Activated CD4-positive, alpha-beta T cell treated with anti-CD3 and anti-CD28 coated beads, Interleukin-2, amount 50 U/mL, for 4 hours (primary cell): Measurements from ENCODE around the gene C11orf98.
A peak's percentile ranks its signal among the peaks of the same experiment; 100 is the strongest.
"Not testable (repeated sequence)": the region's sequence is repeated elsewhere in the genome, so short reads cannot be mapped to it uniquely, and the experiment has no call there.

Experiments
- DNase-seq, 2 experiments: peaks; one replicate each; pipeline ENCODE4 v3.0.0-alpha.2; 2020

Gene C11orf98

DNA sequence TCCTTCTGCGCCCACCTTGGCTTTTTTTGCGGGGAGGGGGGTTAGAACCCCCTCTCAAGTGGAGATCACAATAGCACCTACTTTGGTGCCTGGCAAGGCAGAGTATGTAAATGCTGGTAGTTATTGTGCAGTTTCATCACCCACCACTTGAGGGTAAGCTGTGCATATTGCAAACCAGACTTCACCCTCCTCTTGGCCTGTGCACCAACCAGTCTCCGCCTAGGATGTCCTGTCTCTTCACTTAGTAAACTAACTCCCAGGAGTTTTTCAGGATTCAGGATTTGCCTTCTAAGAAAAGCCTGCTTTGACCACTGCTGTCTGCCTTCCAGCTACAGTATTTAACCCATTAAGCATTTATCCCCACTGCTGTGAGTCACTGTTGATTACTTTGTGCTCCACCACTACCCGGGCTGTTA lies 15.8 kb upstream of the C11orf98 start:
- no peak for DNase-seq

DNA sequence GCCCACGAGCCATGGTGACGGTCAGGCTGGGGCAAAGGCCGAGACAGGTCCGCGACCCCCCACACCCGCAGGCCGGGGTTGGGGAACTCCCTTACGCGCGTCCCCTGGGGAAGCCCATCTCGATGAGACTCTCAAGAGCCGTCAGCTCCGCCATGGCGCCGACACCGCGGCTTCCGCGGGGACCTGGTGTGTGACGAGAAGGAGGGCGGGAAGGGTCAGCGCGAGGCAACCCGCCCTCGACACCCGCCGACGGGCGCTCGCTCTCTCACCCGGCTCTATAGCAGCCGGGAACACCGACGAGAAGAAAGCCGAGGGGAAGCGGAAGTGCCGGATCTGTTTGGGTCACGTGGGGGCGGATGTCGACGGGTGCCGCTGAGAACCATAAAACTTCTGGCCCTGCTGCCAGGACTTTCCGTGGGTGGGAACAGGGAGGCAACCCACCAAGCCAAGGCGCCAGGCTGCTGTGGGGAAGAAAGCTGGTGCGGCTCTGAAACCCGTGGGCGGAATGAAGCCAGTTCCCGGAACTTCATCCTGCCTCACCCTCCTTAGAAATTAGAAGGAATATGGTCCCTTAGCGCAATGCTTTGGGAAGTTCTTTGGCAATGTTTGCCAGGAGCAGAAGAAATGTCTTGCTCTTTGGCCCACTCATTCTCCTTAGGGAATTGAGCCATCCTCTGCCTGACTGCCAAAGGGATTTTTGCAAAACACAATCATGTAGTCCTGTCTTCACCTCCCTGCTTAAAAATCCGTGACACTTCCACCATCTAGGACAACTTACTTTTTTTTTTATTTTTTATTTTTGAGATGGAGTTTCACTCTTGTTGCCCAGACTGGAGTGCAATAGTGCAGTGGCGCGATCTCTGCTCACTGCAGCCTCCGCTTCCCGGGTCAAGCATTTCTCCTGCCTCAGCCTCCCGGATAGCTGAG lies 14.0 kb upstream of the C11orf98 start, which contains the start of gene UBXN1:
UBXN1 (minus strand) TSS at position 304 of the 927 bp plus-strand sequence; CDS start at position 154, 150 bp downstream.
- peak; percentile 78 to 82 for DNase-seq

DNA sequence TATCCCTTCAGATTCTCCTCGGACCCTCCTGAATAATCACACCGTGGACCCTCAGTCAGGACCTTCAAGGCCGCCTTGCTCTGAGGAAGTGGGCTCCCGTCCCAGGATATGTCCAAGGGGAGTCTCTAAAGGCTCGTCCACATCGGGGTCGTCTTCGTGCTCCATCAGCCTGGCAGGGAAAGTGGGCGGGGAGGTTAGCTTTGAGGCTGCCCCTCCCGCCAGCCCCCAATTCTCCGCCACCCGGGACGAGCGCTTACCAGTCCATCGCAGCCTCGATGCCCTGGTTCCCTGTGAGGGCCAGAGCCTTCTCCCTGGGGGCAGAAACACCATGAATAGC lies 13.4 kb upstream of the C11orf98 start:
- no peak for DNase-seq

DNA sequence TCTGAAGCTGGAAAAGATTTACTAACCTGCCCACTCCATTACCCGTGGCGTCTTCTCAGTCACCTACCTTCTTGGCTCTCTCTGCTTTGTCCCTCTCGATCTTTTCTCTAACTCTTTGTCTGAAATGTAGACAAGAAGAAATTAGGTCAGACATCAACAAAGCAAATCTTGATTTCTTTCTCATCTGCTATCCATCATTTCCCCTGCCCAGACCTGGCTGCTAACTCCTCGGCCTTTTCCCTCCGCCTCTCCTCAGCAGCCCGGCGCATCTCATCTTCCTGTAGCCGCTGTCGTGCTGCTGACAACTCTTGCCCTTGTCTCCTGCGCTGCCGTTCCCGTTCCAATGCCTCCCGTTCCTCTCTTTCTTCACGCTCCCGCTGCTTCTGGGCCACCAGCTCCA lies 12.7 kb upstream of the C11orf98 start:
- no peak for DNase-seq

DNA sequence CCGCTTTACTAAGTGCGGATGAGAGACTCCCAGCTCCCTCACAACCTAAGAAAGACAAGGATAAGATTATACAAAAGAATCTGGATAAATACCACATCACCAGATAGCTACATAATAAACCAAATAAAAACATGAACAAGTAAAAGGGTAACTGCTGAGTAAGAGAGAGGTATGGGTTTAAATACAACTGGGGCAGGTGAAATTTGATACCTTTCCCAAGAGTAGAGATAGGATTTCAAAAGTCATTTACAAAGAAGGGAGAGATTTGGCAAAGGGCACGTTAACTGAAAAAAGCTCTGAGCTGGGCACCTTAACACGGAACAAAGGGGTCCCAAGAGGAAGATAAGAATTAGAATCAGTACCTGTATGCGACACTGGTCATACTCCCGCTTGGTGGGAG lies 12.1 kb upstream of the C11orf98 start:
- no peak for DNase-seq

DNA sequence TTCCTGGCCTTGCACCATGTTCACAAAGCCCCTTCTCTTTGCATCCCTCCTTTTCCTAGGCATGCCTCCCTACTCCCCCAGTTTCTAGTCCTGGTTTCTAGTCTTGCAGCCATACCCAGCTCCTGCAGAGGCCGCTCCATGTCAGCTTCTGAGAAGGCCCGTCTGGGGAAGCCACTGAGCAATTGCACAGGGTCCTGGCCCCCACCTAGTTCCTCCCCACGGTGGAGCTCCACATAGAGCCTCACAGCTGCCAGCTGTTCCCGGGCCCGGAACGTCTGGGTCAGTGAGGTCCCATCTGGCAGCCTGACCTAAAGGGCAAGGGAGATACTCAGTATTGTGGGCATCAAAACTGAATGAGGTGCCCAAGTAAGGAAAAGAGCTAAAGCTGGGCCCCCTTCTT lies 11.7 kb upstream of the C11orf98 start:
- no peak for DNase-seq

DNA sequence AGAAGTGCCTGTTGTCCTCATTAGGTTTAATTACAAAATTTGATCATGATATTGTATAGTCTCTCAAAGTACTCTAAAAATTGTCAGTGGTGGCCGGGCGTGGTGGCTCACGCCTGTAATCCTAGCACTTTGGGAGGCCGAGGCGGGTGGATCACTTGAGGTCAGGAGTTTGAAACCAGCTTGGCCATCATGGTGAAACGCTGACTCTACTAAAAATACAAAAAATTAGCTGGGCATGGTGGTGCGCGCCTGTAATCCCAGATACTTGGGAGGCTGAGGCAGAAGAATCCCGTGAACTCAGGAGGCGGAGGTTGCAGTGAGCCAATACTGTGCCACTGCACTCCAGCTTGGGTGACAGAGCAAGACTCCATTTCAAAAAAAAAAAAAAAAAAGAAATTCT lies 10.4 kb upstream of the C11orf98 start:
- not testable (repeated sequence) for DNase-seq

DNA sequence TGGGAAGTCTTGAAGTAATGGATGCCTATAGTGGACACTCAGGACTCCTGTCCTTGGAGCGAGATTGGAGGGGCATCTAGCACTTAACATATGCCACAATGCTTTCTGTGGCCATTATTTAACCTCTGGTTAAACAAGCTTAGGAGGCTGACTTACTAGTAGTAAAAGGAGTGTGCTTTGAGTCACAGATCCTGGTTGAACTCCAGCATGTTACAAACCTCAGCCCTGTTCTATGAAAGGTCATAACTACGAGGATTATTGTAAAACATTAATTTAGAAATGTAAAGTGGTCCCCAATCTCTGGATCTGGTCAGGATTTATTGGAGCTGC lies 8.2 kb upstream of the C11orf98 start:
- DNase-seq, result no peak

DNA sequence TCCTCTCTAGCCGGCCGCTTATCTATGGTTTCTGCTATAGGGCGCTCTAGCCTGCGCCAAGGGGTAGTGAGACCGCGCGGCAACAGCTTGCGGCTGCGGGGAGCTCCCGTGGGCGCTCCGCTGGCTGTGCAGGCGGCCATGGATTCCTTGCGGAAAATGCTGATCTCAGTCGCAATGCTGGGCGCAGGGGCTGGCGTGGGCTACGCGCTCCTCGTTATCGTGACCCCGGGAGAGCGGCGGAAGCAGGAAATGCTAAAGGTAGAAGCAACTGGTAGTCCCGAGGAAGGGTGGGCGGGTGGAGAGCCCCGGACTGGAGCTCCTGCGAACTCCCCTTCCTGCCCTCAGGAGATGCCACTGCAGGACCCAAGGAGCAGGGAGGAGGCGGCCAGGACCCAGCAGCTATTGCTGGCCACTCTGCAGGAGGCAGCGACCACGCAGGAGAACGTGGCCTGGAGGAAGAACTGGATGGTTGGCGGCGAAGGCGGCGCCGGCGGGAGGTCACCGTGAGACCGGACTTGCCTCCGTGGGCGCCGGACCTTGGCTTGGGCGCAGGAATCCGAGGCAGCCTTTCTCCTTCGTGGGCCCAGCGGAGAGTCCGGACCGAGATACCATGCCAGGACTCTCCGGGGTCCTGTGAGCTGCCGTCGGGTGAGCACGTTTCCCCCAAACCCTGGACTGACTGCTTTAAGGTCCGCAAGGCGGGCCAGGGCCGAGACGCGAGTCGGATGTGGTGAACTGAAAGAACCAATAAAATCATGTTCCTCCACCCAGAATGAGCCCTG lies 6.8 kb upstream of the C11orf98 start, which contains the start of the genes LBHD1 and UQCC3:
LBHD1 (minus strand) TSS at position 660 of the 782 bp plus-strand sequence. CDS start 2,236 bp downstream, outside the sequence.
UQCC3 (plus strand) TSS at position 66 of the 782 bp plus-strand sequence; CDS start at position 139, 73 bp downstream.
- peak; percentile 64 to 69 for DNase-seq

DNA sequence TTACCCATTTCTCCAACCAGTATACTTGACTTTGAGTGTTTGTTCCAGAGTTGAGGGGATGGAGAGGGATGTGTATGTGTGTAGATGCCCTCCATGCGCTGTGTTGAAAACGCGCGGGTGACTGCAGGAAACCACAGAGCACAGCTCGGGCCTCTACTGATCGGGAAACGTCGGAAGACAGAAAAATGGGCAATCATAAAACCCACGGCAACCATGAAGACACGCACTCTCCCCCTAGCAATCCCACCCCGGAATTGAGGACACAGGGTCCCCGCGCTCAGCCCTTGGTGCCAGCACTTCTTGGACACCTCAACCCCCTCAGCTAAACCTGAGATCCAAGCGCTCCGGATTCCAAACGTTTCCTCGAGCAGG lies 6.2 kb upstream of the C11orf98 start:
- DNase-seq, result no peak

DNA sequence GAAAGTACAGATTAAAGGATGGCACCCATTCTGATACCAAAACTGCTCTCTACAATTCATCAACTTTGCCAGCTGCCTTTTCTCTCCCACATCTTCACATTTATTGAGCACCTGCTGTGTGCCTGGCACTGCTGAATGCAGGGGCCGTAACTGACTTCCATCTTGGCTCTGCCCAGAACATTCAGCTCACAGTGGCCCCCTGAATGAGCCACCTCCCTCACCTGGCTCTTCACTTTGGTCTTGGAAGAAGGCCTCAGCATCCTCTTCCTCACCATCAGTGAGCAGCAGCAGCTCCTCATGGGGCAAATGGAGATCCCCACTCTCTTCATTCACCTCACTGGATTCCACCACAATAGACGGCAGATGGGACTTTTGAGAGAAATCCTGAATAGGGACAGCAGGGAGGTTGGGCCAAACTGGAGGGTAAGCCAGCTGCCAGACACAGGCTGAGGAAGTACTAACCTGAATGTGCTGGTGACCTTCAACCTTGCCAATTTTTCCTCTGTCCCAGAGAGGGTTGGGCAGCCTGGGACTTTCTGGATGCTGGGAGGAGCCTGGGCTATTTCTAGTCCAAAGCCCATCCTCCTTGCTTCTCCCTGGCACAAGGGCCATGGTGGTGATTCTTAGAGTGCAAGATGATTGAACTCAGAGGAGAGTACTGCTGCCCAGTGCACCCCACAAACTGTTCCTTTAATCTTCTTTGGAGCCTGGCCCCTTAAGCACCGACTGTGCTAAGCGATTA lies 4.6 kb upstream of the C11orf98 start:
- no peak for DNase-seq

DNA sequence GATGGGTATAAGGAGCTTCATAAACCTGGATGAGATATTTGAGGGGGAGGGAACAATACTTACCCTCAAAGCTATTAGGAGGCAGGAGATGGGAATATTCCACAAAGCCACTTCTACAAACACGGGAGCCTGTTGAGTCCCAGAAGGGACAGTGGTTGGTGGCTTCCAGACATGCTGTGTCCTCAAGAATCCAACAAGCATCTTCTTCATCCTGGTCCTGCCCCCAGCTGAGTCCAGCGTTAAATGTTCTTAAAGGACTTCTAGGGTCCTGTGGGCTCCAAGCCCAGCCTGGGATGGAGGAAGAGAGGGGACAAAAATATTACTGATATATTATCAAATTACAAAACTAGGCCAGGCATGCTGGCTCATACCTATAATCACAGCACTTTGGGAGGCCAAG lies 2.5 kb upstream of the C11orf98 start:
- no peak for DNase-seq

DNA sequence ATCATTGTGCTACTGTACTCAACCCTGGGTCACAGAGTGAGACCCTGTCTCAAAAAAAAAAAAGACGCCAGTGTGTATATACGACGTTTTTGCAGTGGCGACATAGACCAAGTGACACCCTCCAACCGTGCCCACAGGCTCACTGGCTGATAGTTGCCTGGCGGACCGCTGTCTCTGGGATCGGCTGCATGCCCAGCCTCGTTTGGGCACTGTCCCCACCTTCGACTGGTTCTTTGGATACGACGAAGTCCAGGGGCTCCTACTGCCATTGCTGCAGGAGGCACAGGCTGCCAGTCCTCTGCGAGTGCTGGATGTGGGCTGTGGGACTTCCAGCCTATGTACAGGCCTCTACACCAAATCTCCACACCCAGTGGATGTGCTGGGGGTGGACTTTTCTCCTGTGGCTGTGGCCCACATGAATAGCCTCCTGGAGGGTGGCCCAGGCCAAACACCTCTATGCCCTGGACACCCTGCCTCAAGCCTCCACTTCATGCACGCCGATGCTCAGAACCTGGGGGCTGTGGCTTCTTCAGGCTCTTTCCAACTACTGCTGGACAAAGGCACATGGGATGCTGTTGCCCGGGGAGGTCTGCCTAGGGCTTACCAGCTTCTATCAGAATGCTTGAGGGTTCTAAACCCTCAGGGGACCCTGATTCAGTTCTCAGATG lies 1.4 kb upstream of the C11orf98 start:
- no peak for DNase-seq

DNA sequence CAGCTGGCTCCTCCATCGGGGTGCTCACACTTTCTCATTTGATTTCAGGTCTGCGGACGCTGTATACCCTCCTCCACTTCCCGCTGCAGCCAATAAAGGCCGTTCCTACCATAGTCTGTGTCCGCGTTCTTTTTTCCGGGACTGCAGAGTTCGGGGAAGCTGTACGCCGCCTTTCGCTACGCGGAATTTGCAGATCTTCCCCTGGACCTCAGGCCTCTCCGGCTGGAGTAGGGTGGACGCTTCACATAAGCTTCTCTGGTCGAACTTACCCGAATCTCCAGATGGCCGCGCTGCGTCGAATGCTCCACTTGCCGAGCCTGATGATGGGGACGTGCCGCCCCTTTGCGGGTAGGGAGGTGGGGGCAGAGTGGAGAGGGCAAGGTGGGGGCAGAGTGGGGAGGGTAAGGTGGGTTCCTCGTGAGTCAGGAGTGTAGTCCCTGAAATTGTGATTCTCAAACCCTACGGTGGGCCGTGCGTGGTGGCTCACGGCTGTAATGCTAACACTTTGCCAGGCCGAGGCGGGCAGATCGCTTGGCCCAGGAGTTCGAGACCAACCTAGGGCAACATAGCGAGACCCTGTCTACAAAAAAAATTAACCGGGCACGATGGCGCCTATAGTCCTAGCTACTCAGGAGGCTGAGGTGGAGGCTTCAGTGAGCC lies 719 bp upstream of the C11orf98 start:
- peak; percentile 59 to 65 for DNase-seq

DNA sequence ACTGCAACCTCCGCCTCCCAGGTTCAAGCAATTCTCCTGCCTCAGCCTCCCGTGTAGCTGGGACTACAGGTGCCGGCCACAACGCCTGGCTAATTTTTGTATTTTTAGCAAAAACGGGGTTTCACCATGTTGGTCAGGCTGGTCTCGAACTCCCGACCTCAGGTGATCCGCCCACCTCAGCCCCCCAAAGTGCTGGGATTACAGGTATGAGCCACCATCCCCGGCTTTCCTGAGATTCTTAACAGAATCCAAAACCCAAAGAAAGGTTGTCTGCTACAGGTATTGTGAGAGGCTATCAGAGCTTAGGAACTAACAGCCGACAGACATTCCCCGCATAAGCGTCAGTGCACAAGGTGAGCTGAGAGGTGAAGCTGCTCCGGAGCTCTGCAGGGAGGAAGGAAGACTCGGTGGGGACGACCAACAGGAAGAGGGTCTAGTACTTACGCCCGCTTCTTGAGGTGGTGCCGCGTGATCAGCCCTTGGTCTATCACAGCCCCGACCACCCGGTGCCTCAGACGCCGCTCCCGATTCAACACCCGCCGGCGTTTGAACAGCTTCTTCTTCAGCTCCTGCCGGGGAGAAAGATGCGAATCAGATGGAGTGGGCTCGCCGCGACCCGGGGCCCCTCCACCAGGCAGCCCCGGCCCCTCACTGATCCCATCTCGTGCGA lies 470 bp downstream of the C11orf98 start:
- DNase-seq, result peak; percentile 33 to 38

DNA sequence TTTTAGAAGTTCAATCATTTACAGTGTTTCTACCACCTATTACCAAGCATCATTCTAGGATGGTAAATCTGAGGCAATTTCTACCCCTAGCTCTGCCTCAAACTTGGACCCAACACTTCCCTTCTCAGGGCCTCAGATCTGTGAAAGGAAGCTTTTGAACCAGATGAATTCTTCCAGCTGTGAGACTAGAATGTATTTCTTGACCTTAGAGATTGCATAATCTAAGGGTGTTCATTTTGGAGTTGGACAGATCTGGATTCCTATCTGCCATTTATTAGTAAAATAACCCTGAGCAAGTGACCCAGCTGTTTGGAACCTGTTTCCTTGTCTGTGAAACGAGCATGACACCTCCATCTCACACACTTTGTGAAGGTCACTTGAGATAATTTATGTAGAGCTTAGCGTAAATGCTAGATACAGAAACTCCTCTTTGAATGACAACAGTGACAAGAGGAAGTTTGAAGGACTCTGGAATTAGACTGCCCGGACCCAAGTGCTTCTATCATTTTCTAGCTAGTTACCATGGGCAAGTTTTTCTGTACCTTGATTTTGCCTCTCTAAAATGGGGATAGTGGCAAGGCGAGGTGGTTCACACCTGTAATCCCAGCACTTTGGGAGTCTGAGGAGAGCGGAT lies 8.1 kb downstream of the C11orf98 start:
- DNase-seq, result no peak

DNA sequence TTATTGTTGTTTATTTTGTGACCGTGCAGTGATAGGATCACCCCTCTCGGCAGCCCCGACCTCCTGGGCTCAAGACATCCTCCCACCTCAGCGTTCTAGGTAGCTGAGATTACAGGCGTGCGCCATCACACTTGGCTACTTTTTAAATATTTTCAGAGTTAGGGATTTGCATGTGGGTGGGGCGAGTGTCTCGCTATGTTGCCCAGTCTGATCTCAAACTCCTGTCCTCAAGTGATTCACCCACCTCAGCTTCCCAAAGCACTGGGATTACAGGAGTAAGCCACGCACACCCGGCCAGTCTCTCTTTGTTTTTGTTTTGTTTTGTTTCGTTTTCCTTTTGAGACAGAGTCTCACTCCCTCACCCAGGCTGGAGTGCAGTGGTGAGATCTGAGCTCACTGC lies 10.7 kb downstream of the C11orf98 start:
- no peak for DNase-seq

DNA sequence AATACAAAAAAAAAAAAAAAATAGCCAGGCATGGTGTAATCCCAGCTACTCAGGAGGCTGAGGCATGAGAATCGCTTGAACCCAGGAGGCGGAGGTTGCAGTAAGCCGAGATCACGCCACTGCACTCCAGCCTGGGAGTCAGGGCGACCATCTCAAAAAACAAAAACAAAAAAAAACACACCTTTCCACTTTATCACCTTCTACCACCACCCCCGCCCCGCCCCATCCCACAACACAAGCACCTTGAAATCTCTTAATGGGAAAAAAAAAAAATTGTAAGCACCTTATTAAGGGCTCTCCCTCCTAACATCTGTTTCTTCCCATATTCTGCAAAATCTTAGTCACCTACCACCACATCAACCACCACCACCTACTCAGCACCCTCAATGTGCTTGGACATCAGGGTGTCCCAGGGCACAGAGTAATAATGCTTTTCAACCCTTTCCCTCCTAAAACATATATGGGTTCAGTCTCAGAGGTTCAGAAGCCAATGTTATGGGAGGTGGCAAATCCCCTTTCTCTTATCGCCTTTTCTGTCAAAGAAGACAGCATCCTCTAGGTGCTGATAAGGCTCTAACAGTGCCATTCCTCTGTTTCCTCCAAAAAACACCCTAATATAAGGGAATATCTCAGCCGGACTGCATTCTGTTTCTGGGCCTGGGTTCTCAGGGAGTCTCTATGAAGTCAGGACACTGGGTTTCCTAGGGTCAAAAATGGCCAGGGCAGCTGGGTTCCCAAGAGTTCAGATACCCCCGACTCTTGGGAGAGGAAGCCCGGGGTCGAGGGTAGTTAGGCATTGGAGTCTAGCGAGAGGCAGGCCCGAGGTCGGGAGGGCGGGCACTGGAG lies 12.6 kb downstream of the C11orf98 start:
- DNase-seq, result no peak

DNA sequence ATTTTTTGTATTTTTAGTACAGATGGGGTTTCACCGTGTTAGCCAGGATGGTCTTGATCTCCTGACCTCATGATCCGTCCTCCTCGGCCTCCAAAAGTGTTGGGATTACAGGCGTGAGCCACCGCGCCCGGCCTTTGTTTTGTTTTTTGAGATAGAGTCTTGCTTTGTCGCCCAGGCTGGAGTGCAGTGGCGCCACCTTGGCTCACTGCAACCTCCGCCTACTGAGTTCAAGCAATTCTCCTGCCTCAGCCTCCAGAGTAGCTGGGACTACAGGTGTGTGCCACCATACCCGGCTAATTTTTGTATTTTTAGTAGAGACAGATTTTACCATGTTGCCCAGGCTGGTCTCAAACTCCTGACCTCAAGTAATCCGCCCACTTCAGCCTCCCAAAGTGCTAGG lies 14.7 kb downstream of the C11orf98 start:
- DNase-seq, result not testable (repeated sequence)

DNA sequence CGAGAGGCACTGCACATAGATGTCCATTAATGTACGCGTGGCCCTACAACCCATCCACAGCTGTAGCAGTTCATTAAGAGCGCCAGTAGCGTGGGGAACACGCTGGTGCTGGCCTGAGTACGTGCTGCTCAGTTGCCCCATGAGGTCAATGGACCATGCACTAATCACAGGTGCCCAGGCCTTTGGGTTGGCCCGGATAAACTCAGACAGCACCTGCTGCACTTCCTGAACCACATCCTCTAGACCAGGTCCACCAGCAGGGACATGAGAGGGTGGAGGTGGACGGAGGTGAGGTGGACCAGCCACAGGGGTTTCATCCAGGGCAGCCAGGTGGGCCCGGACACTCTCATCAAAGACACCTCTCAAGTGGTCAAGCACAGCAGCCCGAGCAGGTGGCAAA lies 15.5 kb downstream of the C11orf98 start:
- no peak for DNase-seq
